Right hindlimb (tissue), 1 donor: Measurements from ENCODE around the gene DBX1.
"Not testable (repeated sequence)": the region's sequence is repeated elsewhere in the genome, so short reads cannot be mapped to it uniquely, and the experiment has no call there.

Experiments used
- DNase-seq: peaks from one replicate; pipeline ENCODE4 v3.0.0-alpha.2; 2018

DBX1 gene

GRCh38 chr11:20161230-20161918, 1.1 kb upstream of the DBX1 start:
- peak; percentile 32 for DNase-seq

DNA sequence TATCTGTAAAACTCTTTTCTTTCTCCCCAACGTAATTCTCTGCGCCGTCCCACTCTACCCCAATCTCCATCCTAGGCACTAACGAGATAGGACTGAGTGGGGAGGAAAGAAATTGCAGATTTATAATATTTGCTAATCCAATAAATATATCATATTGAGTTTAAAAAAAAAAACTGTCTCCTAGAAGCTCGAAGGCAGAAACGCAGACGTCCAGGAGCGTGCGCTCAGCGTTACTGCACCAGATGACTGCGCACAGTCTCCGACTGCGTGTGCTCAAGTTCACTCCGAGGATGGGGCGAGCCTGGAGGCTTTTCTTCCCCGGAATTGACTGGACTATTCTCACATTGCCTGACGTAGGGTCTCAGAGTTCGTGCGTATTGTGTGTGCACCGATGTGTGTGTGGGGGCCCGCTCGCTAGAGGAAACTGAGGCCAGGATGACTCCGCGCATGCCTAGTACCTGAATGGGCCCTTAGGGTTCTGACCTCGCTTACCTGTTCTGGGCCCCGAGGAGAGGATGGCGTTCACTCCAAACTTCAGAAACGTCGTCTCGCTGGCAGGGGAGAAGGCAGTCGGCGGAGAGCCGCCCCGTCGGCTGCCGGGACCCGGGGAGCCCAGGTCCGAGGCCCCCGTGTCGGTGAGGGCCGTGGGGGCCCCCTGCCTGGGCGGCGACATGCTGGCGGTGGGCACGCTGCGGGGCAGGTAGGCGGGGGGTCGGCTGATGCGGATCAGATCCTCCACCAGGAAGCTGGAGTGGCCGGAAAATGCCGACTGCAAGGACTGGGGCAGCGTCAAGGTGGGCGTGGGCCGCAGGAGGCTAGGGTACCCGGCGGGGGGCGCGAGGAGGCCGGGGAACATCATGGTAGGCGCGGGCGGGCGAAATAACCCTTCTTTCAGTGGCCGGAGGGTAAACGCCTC, 551 bp downstream of the DBX1 start:
- no peak for DNase-seq

DNA sequence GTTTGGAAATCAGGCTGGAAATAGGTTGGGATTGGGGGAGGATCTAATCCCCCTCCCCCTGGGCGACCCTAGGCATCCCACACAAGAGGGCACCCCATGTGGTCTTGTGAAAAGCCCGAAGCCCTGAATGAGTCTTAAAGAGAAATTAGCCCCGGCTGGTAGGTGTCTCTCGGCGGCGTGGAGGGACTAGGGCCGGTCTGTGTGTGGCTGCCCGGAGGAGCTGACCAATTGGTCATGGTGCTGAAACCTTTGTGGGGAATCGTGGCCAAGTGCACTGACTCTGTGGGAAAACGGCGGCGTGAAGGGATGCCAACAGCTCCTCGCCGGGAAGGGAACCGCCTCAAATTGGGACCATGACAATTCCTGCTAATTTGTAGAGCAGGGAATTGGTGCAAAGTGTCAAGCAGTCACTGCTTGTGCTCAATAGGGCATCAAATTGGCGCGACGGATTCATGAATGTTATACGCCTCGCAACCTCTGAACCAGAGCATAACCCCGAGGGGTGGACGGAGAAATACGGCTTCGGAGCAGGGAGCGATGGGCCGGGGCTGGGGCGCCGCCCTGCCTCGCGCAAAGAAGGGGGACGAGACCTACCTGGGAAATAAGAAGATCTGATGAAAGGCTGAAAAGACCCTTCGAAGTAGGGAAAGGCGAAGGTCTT, 1.5 kb downstream of the DBX1 start:
- peak; percentile 86 for DNase-seq

- no peak for DNase-seq
These were observed 2.5 kb downstream of the DBX1 start for GRCh38 chr11:20157728-20158127.

DNA sequence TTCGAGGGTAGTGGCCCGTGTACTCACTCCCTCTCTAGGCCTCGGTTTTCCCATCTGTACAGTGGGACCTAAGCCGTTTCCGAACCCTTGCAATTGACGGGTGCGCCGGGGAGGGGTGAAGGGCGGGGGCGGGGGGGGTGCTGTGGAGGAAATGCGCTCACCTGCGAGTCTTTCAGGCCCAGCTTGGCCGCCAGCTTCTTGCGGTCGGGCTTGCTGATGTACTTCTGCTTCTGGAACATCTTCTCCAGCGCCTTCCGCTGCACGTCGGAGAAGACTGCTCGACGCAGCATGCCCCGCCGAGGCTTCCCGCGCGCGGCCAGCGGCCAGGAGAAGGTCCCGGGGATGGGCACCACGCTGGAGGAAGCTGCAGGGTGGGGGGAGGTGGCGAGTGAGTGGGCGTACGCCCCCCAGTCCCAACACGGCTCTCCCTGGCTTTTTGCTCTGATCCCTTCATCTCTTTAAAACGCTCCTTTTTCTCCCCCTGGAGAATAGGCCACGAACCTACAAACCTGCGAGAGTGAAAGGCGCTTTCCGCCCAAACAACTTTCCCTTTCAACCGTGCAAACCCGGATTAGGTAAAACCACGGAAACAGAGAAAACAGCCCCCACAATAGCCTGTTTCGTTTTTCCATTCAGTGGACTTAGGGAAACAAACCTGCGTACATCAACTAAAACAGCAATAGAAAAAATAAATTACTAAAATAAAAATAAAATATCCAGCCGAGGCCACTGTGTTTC, 3.2 kb downstream of the DBX1 start:
- peak; percentile 31 for DNase-seq

GRCh38 chr11:20156280-20156875, 3.9 kb downstream of the DBX1 start:
- DNase-seq, result peak; percentile 25

DNA sequence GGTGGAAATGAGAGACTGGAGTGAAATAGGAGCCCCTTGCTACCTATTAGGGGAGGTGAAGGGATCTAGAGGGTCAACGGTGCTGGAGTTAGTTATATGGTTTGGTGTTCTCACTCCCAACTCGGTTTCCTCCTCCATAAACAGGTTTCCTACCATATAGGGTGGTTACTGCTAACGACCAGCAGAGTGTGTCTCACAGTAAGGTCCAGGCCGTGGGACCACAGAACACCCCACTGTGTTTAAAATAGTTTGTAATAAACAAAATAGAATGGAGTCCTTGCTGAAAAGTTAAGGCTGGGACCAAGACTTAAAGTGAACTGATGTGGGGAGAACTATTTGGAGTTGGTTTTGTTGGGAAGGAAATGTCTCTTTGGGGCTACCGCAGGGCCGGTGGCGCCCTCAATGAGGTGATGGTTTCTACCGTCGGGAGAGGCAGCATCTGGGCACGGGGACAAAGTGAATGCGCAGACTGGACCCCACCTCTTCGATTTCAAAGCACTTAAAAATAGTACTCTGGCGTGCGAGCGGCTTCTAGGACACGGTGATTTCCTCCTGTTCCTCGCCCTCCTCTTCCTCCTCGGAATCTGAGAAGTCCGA, 4.5 kb downstream of the DBX1 start:
- DNase-seq, result no peak

- DNase-seq, result no peak
These were observed 5.9 kb downstream of the DBX1 start for GRCh38 chr11:20154381-20154780.

DNA sequence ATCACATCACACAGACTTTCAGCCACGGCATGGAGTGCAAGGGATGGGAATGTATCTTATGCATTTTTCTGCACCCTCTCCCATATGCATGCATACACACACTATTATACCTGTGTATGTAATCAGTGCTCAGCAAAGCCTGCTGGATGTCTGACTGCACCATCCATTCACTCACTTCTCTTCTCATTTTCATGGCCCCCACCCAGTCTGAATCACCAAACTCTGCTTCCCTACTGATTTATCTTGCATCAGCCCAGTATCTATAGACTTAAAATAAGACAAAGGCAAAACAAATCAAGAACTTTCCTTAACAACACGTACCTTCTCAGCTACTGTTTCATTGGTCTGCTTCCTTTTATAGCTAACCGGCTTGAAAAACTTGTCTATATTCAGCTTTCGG, 21.6 kb downstream of the DBX1 start:
- DNase-seq, result no peak

DNA sequence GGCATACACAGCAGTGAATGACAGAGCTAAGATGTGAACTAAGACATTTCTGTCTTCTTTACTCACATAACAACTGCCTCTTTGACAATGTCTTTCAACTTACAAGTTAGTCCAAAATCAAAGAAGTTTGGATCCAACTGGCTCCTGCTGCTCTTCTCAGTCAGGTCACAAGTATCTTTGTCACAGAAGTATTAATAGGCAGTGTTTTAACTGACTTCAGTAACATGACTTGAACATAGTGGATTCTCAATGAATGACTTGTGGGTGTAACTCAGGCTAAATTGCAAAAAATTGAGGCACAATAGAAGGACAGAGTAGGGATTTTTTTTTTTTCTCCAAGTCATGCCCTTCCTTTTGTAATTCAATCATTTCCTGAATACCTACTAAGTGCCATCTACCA, 22.6 kb downstream of the DBX1 start:
- no peak for DNase-seq

GRCh38 chr11:20134991-20135736, 25.1 kb downstream of the DBX1 start:
- DNase-seq, result no peak

GRCh38 chr11:20132667-20133039, 27.6 kb downstream of the DBX1 start:
- no peak for DNase-seq

DNA sequence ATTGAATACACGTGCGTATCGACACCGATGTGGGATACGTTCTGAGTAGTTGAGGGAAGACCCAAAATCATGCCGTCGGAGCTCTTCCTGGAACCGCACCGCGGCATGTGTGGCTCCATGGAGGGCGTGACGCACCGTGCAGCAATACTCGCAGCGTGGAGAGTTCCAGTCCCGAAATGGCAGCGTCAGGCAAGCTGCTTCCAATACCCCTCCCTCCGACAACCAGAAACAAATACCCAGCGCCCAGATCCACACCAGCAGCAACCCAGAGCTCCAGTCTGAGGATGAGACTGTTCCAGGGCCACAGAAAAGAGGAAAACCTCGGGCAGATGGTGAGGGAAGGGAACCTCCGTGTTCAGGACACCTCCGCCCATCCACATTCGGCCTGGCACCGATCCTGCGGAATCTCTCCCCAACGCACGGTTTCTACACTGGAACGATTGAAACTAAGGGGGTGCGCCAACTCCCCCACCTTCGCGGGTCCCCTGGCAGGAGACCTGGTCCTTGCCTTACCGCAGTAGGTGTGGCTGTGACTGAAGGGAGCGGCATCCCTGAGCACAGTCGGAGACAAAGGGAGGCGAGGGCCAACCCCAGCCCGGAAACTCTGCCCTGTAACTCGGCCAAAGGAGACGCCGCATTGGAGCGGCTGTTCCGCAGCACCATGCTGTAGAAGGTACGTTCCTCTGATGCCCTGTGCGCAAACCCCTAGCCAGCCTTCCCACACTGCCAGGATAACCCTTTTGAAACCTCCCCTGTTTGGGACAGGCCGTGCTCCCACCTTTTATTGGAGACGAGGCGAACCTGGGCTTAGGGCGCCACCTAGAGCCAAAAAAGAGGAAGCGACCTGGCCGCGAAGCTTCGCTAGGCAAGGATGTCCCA, 28.2 kb downstream of the DBX1 start:
- DNase-seq, result peak; percentile 70

DNA sequence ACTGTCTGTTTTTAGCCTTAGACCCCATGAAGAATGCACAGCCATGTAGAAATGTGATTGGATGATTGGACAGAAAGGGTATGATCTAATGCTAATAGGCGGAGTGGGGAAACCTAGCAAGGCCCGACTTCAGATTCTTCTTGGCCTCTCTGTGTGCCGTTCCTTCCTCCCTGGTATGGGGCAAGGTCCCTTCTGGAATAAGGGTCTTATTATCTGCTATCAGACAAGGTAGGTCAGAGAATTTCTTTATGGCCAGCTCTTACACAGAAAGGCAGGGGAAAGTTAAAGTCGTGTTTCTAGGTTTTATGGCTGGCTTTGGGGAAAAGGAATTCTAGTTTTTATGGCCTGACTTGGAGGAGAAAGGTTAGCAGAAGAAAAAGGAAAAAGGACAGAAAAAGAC, 30.6 kb downstream of the DBX1 start:
- DNase-seq, result no peak

- DNase-seq, result not testable (repeated sequence)
These were observed 31.8 kb downstream of the DBX1 start for GRCh38 chr11:20128528-20128825.

GRCh38 chr11:20127671-20128527, 32.4 kb downstream of the DBX1 start:
- peak; percentile 78 for DNase-seq

- no peak for DNase-seq
These were observed 33.6 kb downstream of the DBX1 start for GRCh38 chr11:20126724-20127123.

GRCh38 chr11:20125927-20126326, 34.3 kb downstream of the DBX1 start:
- no peak for DNase-seq

DNA sequence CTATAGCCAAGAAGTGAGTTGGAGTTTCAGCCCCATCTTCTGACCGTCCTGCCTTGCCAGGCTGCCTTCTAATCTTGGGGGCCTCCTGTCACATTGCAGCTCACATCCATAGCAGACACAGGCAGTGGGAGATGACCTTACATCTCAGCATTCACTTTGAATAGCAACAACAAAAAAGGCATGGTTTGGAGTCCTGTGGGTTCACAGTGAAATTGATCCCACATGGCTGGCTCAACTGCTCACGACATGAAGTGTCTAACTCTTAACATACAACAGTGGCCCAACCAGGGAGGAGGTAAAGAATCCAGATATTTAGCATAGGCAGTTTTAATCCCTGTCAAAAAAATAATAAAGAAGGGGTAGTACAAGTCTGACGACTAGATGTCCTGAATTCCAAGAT, 38.1 kb downstream of the DBX1 start:
- no peak for DNase-seq
